Vagina (tissue), 2 donors: ENCODE results near the gene PRELID1. TPM values are rescaled to one million over a fixed set of nuclear protein-coding genes. Genes with fewer than 3 reads are reported as not detected.

Experiments
- DNase-seq, 2 donors: peaks; one replicate each; pipeline ENCODE4 v3.0.0-alpha.2; 2017; ENCODE audit errors: extremely low spot score in 2 of 2
- H3K27ac ChIP-seq: fragments of 200-600 bp; sonication (generic); one replicate; pipeline ENCODE4 v1.5.1; 2019
- H3K27me3 ChIP-seq: fragments of 200-600 bp; sonication (generic); one replicate; pipeline ENCODE4 v1.5.1; 2019
- H3K36me3 ChIP-seq, 2 donors: fragments of 200-600 bp; sonication (generic); one replicate each; pipeline ENCODE4 v1.5.1; 2017 to 2019
- H3K4me1 ChIP-seq: fragments of 200-600 bp; sonication (generic); one replicate; pipeline ENCODE4 v1.5.1; 2019
- H3K4me3 ChIP-seq, 2 donors: fragments of 200-600 bp; sonication (generic); 1 replicate in 1 of 2; 2 replicates in 1 of 2; pipeline ENCODE4 v1.5.1; 2016 to 2019
- H3K9me3 ChIP-seq: fragments of 200-600 bp; sonication (generic); one replicate; pipeline ENCODE4 v1.5.1; 2019
- POLR2A ChIP-seq, 2 donors: fragments of 450-650 bp; IDR thresholded peaks; one replicate each; pipeline ENCODE4 v1.6.1; 2017; ENCODE audit warnings: antibody characterized with exemption in 2 of 2, mild to moderate bottlenecking in 2 of 2, moderate library complexity in 2 of 2
- POLR2AphosphoS5 ChIP-seq, 2 donors: sonication (generic); formaldehyde crosslinking; IDR thresholded peaks; one replicate each; pipeline ENCODE4 v1.9.0; 2017; ENCODE audit warnings: antibody characterized with exemption in 2 of 2, mild to moderate bottlenecking in 2 of 2, low read depth in 1 of 2; ENCODE audit not compliant: insufficient read depth in 1 of 2
- intact Hi-C: fragments of 100-400 bp; cut with DNase I; formaldehyde crosslinking; loops from one replicate; pipeline ENCODE4 v1.15.1; 2023
- total RNA-seq: library from RNA; depleted of rRNA; stranded (reverse); fragments of >200 nt; gene quantifications from one replicate; pipeline ENCODE4 v1.2.3, GENCODE V29; 2016
- TF ChIP-seq, protein P1 (sequence below), 3 experiments: fragments of 450-650 bp in 2 of 3; fragments of 200-600 bp in 1 of 3; sonication (generic) in 1 of 3; IDR thresholded peaks; one replicate each; pipeline ENCODE4 v1.5.1; 2017 to 2019; ENCODE audit warnings: antibody characterized with exemption in 3 of 3, mild to moderate bottlenecking in 2 of 3, moderate library complexity in 2 of 3

The PRELID1 gene
- total RNA-seq, 1 donor from 2014 or later: 93.3 TPM

GRCh38 chr5:177297922-177298321 is 5.7 kb upstream of the PRELID1 start:
- Histone ChIP-seq H3K4me3 (no peak overlapping the region), H3K27me3 (no peaks in the 10 kb centered on the region), H3K27ac (no peak overlapping the region), H3K9me3 (no peaks in the 10 kb centered on the region), H3K36me3 (peaks cover 0 to 38% of the 10 kb centered on the region in 2 donors), H3K4me1 (peaks cover 48% of the 10 kb centered on the region)
- TF ChIP-seq, protein P1, sequence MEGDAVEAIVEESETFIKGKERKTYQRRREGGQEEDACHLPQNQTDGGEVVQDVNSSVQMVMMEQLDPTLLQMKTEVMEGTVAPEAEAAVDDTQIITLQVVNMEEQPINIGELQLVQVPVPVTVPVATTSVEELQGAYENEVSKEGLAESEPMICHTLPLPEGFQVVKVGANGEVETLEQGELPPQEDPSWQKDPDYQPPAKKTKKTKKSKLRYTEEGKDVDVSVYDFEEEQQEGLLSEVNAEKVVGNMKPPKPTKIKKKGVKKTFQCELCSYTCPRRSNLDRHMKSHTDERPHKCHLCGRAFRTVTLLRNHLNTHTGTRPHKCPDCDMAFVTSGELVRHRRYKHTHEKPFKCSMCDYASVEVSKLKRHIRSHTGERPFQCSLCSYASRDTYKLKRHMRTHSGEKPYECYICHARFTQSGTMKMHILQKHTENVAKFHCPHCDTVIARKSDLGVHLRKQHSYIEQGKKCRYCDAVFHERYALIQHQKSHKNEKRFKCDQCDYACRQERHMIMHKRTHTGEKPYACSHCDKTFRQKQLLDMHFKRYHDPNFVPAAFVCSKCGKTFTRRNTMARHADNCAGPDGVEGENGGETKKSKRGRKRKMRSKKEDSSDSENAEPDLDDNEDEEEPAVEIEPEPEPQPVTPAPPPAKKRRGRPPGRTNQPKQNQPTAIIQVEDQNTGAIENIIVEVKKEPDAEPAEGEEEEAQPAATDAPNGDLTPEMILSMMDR (IDR thresholded peaks at IDR 0.05): no peak
- TF ChIP-seq POLR2A (IDR thresholded peaks at IDR 0.05) (no peak), POLR2AphosphoS5 (IDR thresholded peaks at IDR 0.05; ENCODE audit: insufficient read depth in 1 of 2, low read depth in 1 of 2) (no peak)
- DNase-seq: no peak
- intact Hi-C loops: no loop called here

DNA sequence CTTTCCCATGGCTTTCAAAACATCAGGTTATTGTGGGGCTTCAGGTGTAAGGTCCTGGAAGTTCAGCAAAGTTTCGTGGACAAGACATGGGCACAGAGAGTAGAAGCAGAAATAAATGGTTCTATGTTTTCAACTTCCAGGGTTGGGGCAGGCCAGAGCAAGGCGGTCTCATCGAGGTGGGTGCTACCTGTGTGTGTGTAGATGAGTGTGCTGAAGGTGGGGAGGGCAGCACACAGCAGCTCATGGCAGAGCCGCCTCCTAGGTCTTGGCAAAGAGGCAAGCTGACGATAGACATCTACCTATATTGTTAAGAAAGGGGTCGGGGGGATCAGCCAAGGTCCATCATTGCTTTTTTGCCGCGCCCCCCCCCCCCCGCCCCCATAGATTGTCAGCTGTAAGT is 3.9 kb upstream of the PRELID1 start:
- peaks cover 58% of the 10 kb centered on the region for H3K4me1 ChIP-seq
- DNase-seq: no peak
- intact Hi-C loops: loop anchor here (10.0 kb wide), 1 partner anchor 185 kb away; no protein-coding TSS in a partner anchor

GRCh38 chr5:177300236-177300880 is 3.2 kb upstream of the PRELID1 start:
- TF ChIP-seq POLR2A (IDR thresholded peaks at IDR 0.05): no peak
- TF ChIP-seq POLR2AphosphoS5 (IDR thresholded peaks at IDR 0.05; ENCODE audit: insufficient read depth in 1 of 2, low read depth in 1 of 2): no peak
- TF ChIP-seq, protein P1 (IDR thresholded peaks at IDR 0.05): no peak
- DNase-seq: no peak
- Histone ChIP-seq H3K36me3 (peaks cover 0 to 13% of the 10 kb centered on the region in 2 donors), H3K4me1 (peaks cover 65% of the 10 kb centered on the region), H3K4me3 (no peak overlapping the region), H3K27ac (peak overlapping the region; percentile 84), H3K9me3 (no peaks in the 10 kb centered on the region), H3K27me3 (no peaks in the 10 kb centered on the region)
- intact Hi-C loops: loop anchor here (10.0 kb wide), 1 partner anchor 186 kb away; no protein-coding TSS in a partner anchor

More for the DNA sequence above, 3.9 kb upstream of the PRELID1 start:
- Histone ChIP-seq H3K27ac (peak overlapping the region; percentile 84), H3K36me3 (peaks cover 0 to 20% of the 10 kb centered on the region in 2 donors), H3K9me3 (no peaks in the 10 kb centered on the region), H3K4me3 (no peak overlapping the region), H3K27me3 (no peaks in the 10 kb centered on the region)
- TF ChIP-seq, protein P1 (IDR thresholded peaks at IDR 0.05): no peak
- TF ChIP-seq POLR2AphosphoS5 (IDR thresholded peaks at IDR 0.05; ENCODE audit: insufficient read depth in 1 of 2, low read depth in 1 of 2) (no peak), POLR2A (IDR thresholded peaks at IDR 0.05) (no peak)

GRCh38 chr5:177300951-177301350 is 2.6 kb upstream of the PRELID1 start:
- TF ChIP-seq POLR2AphosphoS5 (IDR thresholded peaks at IDR 0.05; ENCODE audit: insufficient read depth in 1 of 2, low read depth in 1 of 2): no peak
- TF ChIP-seq, protein P1 (IDR thresholded peaks at IDR 0.05): no peak
- TF ChIP-seq POLR2A (IDR thresholded peaks at IDR 0.05): no peak
- Histone ChIP-seq H3K4me3 (no peak overlapping the region), H3K27ac (peak overlapping the region; percentile 84), H3K4me1 (peaks cover 71% of the 10 kb centered on the region), H3K27me3 (no peaks in the 10 kb centered on the region), H3K36me3 (peaks cover 0 to 10% of the 10 kb centered on the region in 2 donors), H3K9me3 (no peaks in the 10 kb centered on the region)
- intact Hi-C loops: loop anchor here (10.0 kb wide), 1 partner anchor 186 kb away; no protein-coding TSS in a partner anchor
- no peak for DNase-seq
